ENCODE measurements around the gene GINS3. TPM values are rescaled to one million over a fixed set of nuclear protein-coding genes. Genes with fewer than 3 reads are reported as not detected.
"Not testable (repeated sequence)": the region's sequence is repeated elsewhere in the genome, so short reads cannot be mapped to it uniquely, and the experiment has no call there.

The GINS3 gene
- total RNA-seq, 4 donors from 2014 or later, result 0.55 to 3.3 (median 1.0) TPM

DNA sequence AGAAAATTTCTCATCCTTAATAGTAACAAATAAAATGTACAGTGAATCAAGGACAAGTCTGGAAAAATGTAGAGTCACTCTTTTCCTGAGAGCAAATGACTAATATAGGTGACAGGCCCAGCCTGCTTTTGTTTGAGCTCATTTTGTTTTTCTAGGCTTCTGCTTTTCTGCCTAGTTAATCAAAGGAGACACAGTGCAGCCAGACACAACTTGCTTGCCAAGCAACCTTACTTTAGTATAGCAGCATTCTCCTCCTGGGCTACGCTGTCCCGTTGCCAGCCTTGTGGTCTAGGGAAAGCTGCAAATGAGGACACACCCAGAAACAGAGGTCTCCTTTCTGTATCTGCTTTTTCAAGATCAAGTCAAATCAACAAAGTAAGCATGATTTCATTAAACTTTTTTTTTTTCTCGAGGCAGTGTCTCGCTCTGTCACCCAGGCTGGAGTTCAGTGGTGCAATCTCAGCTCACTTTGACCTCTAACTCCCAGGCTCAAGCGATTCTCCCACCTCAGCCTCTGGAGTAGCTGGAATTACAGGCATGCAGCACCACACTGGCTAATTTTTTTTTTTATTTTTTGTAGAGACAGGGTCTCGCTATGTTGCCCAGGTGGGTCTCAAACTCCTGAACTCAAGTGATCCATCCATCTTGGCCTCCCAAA lies 17.2 kb downstream of the GINS3 start:
- no peak for TF ChIP-seq POLR2A (IDR thresholded peaks at IDR 0.05)
- TF ChIP-seq CTCF (IDR thresholded peaks at IDR 0.05 in 4 of 5, conservative IDR thresholded peaks at IDR 0.05 in 1 of 5), result no peak
- Histone ChIP-seq H3K27ac (peak overlapping the region in 1 of 4 donors; percentile 3), H3K27me3 (no peaks in the 10 kb centered on the region), H3K36me3 (no peaks in the 10 kb centered on the region), H3K9me3 (no peaks in the 10 kb centered on the region), H3K4me1 (peaks cover 0 to 3% of the 10 kb centered on the region in 2 donors), H3K4me3 (no peak overlapping the region)
- intact Hi-C loops (cut with DNase I; ENCODE audit: low total_unique reads), result no loop called here
- in situ Hi-C loops (cut with MboI; ENCODE audit: low sequenced_read_pairs in 4 of 4), result no loop called here
- DNase-seq (peak in 1 of 2 donors; percentile 41), ATAC-seq (peak in 1 of 2 donors; percentile 31)

DNA sequence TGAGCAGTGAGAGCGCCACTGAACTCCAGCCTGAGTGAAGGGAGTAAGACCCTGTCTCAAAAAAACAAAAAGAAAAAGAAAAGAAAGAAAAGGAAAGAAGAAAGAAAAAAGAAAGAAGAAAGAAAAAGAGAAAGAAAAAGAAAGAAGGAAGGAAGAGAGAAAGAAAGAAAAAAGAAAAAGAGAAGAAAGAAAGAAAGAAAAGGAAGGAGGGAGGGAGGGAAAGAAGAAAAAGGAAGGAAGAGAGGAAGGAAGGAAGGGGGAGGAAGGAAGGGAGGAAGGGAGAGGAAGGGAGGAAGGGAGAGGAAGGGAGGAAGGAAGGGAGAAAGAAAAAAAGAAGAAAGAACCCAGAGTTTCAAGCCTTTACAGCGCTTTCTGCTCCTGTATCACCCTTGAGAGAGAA lies 19.1 kb downstream of the GINS3 start:
- H3K4me3 ChIP-seq, result no peak overlapping the region
- no peak for TF ChIP-seq POLR2A (IDR thresholded peaks at IDR 0.05)
- TF ChIP-seq CTCF (IDR thresholded peaks at IDR 0.05 in 4 of 5, conservative IDR thresholded peaks at IDR 0.05 in 1 of 5), result no peak
- H3K9me3 ChIP-seq, result no peaks in the 10 kb centered on the region
- in situ Hi-C loops (cut with MboI; ENCODE audit: low sequenced_read_pairs in 4 of 4) (no loop called here), intact Hi-C loops (cut with DNase I; ENCODE audit: low total_unique reads) (no loop called here)
- no peaks in the 10 kb centered on the region for H3K27me3 ChIP-seq
- peaks cover 0 to 3% of the 10 kb centered on the region in 2 donors for H3K4me1 ChIP-seq
- DNase-seq, result no peak
- H3K36me3 ChIP-seq, result no peaks in the 10 kb centered on the region
- peak overlapping the region in 1 of 4 donors; percentile 52 for H3K27ac ChIP-seq
- no peak for ATAC-seq

DNA sequence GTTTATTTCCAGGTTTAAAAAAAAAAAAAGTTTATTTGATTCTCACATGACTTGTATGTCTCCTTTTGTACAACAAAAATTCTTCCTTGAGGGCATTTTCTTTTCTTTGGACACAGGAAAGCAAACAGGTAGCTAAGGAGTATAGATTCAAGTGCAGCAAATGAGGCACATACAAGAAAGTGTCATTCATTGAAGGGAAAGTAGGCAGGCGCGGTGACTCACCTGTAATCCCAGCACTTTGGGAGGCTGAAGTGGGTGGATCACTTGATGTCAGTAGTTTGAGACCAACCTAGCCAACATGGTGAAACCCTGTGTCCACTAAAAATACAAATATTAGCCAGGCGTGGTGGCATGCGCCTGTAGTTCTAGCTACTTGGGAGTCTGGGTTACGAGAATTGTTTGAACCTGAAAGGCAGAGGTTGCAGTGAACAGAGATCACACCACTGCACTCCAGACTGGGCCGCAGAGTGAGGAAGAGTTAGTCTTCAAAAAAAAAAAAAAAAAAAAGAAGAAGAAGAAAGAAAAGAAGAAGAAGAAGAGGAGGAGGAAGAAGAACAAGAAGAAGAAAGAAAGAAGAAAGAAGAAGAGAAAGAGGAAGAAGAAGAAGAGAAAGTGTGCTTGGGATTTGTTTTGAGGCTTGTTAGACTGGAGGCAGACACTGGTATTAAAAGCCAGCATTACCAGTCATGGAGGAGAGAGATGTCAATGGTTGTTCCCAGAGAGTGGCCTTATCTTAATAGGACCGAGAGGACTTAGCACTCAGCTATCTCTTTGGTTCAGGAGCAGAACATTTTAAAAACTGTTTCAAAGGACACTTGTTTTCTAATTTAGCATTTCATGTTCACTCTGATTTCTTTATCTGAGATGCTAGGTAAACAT lies 19.7 kb downstream of the GINS3 start:
- H3K4me1 ChIP-seq, result peaks cover 0 to 5% of the 10 kb centered on the region in 2 donors
- intact Hi-C loops (cut with DNase I; ENCODE audit: low total_unique reads), result no loop called here

GRCh38 chr16:58412615-58412970 lies 20.3 kb downstream of the GINS3 start:
- peak overlapping the region in 1 of 4 donors; percentile 52 for H3K27ac ChIP-seq
- in situ Hi-C loops (cut with MboI; ENCODE audit: low sequenced_read_pairs in 4 of 4); H3K27me3 ChIP-seq; H3K9me3 ChIP-seq; H3K4me3 ChIP-seq; H3K36me3 ChIP-seq; intact Hi-C loops (cut with DNase I; ENCODE audit: low total_unique reads); ATAC-seq; DNase-seq: not testable (repeated sequence)
- peaks cover 0 to 12% of the 10 kb centered on the region in 2 donors for H3K4me1 ChIP-seq

More for the DNA sequence above, 19.7 kb downstream of the GINS3 start:
- no peaks in the 10 kb centered on the region for H3K36me3 ChIP-seq
- peak overlapping the region in 1 of 4 donors; percentile 52 for H3K27ac ChIP-seq
- no peak for DNase-seq
- no peak overlapping the region for H3K4me3 ChIP-seq
- in situ Hi-C loops (cut with MboI; ENCODE audit: low sequenced_read_pairs in 4 of 4), result no loop called here
- H3K27me3 ChIP-seq, result no peaks in the 10 kb centered on the region
- no peak for ATAC-seq
- H3K9me3 ChIP-seq, result no peaks in the 10 kb centered on the region
- TF ChIP-seq POLR2A (IDR thresholded peaks at IDR 0.05), result no peak
- TF ChIP-seq CTCF (IDR thresholded peaks at IDR 0.05 in 4 of 5, conservative IDR thresholded peaks at IDR 0.05 in 1 of 5), result no peak

GRCh38 chr16:58413359-58413758 lies 21.1 kb downstream of the GINS3 start:
- ATAC-seq (peak in 1 of 2 donors; percentile 58), DNase-seq (no peak)
- no peaks in the 10 kb centered on the region for H3K9me3 ChIP-seq
- TF ChIP-seq CTCF (IDR thresholded peaks at IDR 0.05 in 4 of 5, conservative IDR thresholded peaks at IDR 0.05 in 1 of 5) (no peak), POLR2A (IDR thresholded peaks at IDR 0.05) (no peak)
- in situ Hi-C loops (cut with MboI; ENCODE audit: low sequenced_read_pairs in 4 of 4) (no loop called here), intact Hi-C loops (cut with DNase I; ENCODE audit: low total_unique reads) (no loop called here)
- no peaks in the 10 kb centered on the region for H3K27me3 ChIP-seq
- H3K4me3 ChIP-seq, result no peak overlapping the region
- peak overlapping the region in 1 of 4 donors; percentile 52 for H3K27ac ChIP-seq
- H3K4me1 ChIP-seq, result peaks cover 0 to 19% of the 10 kb centered on the region in 2 donors
- no peaks in the 10 kb centered on the region for H3K36me3 ChIP-seq

All from gastrocnemius medialis (tissue), 4 donors.